Retinal pigment epithelial cell (primary cell): Measurements from ENCODE around the gene ZNF507.

Source experiments
- DNase-seq: peaks from one replicate; pipeline ENCODE4 v3.0.0-alpha.2; 2010; ENCODE audit warnings: low read depth
- H3K4me3 ChIP-seq: 2 replicates; pipeline ENCODE4 v1.5.1; 2011; ENCODE audit warnings: mild to moderate bottlenecking, low read length, control low read depth, moderate library complexity
- CTCF ChIP-seq: conservative IDR thresholded peaks from 2 replicates; pipeline ENCODE4 v1.5.1; 2011; ENCODE audit warnings: low read depth, low read length, control low read depth, inconsistent platforms

ZNF507 gene

GRCh38 chr19:32407004-32407992 lies 61.9 kb downstream of the ZNF507 start:
- DNase-seq, result no peak
- H3K4me3 ChIP-seq, result no peak overlapping the region
- TF ChIP-seq CTCF, result no peak

- no peak for DNase-seq
- no peak for TF ChIP-seq CTCF
- no peak overlapping the region for H3K4me3 ChIP-seq
Measured at GRCh38 chr19:32415246-32415645, 69.8 kb downstream of the ZNF507 start.

- TF ChIP-seq CTCF, result no peak
- DNase-seq, result no peak
- H3K4me3 ChIP-seq, result no peak overlapping the region
Measured at GRCh38 chr19:32415669-32416068, 70.3 kb downstream of the ZNF507 start.

- no peak for TF ChIP-seq CTCF
- no peak for DNase-seq
Measured at GRCh38 chr19:32416749-32417456, 71.5 kb downstream of the ZNF507 start.

GRCh38 chr19:32418155-32418554 lies 72.7 kb downstream of the ZNF507 start:
- no peak for DNase-seq
- H3K4me3 ChIP-seq, result no peak overlapping the region
- TF ChIP-seq CTCF, result no peak

More at GRCh38 chr19:32416749-32417456, 71.5 kb downstream of the ZNF507 start:
- no peak overlapping the region for H3K4me3 ChIP-seq

GRCh38 chr19:32421589-32422361 lies 76.4 kb downstream of the ZNF507 start:
- TF ChIP-seq CTCF, result no peak
- H3K4me3 ChIP-seq, result no peak overlapping the region
- DNase-seq, result no peak
